NCI-H1930 (cell line): ENCODE results near the gene GALC.
"Not testable (repeated sequence)": the region's sequence is repeated elsewhere in the genome, so short reads cannot be mapped to it uniquely, and the experiment has no call there.

Experiments
- DNase-seq, 2 experiments: peaks; one replicate each; lab custom pipeline; 2025; lab: John Stamatoyannopoulos, UW

Gene GALC

DNA sequence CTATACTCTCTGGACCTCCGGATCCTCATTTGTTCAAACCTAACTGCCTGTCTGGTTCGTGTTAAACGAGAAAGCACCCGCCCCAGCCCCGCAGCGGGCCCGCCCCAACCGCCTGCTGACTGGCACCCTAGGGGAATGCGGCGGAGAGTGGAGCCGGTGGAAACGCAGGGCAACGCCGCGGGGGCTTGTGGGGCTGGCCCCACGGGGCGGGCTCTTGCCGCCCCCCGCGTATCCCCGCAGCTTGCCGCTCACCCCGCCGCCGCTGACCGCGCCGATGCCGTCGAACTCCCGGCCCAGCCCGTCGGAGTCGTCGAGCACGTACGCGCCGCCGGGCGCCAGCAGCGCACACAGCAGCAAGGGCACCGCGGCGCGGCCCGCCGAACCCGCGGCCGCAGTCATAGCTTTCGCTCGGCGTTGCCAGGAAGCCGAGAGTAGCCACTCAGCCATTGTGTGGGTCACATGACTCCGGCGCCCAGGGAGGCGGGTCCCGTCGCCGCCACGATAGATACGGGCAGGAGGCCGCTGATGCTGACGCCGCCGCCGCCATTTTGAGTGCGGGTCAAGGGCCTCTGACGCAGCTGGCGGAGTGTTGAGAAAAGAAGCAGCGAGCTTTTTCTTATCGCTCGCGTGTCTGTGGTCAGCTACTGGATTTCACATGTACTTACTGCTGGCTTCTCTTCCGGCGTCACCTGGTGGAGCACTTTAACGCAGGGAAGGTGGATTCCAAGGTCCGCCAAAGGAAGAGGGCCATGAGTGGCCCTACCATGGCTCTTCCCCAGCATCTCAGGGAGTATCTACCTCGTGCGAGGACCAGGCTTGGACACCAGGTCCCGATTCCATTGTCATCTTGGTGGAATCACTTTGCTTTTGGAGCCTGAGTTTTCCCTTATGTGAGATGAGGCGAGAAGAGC is at the start of gene GALC:
Gene GALC (minus strand): TSS at position 465 of the 911 bp plus-strand sequence. CDS start 18 bp downstream, at position 447.
- peak; percentile 89 to 90 for DNase-seq

DNA sequence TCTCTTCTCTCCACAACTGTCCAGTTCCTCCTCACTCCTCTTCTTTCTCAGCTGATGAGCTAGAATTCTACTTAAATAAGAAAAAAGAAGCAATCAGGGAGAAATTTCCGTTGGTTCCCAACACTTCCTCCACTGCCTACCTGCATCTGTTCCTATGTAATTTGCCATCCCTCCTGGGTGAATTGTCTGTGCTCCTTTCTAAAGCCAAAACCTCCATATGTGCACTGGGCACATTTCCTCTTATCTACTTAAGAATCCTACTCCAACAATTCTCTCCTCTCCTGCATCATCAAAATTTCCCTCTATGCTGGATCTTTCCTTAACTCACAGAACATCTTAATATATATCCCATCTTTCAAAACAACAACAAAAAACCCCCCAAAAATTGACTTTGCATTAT is 47.2 kb upstream of the GALC start:
- DNase-seq = no peak

DNA sequence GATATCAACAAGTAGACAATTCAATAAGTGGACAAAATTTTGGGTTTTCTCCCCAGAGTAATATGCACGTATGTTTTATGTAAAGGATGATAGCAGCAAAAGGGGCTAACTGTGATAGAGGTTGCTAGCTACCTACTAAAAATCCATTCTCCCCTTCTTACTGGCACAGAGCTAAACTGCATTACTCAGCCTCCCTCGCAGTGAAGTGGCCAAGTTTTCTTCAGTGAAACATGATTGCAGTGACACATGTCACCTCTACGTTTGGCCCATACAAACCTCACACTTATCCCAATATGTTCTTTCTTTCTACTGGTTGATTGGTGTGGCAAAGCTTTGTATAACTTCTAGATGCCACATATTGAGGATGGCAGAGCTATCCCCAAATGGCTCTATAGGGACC is 46.2 kb upstream of the GALC start:
- no peak for DNase-seq

DNA sequence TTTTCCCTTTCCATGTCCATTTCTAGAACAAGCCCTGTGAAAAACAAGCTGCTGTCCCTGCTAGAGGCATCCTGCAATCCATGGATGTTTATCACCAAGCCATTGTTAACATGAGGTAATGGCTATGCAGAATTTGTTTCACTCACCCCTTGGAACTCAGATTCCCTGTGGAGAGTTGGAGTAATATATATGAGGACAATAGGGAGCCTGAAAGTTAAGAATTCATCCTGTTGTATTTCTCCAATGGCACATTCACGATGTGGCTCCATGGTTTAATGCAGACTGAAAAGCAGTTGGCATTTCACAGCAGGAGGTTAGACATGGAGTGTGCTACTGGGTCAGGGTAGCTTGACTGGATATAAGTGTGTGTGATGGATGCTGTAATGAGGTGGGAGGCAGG is 44.3 kb upstream of the GALC start:
- DNase-seq = no peak

DNA sequence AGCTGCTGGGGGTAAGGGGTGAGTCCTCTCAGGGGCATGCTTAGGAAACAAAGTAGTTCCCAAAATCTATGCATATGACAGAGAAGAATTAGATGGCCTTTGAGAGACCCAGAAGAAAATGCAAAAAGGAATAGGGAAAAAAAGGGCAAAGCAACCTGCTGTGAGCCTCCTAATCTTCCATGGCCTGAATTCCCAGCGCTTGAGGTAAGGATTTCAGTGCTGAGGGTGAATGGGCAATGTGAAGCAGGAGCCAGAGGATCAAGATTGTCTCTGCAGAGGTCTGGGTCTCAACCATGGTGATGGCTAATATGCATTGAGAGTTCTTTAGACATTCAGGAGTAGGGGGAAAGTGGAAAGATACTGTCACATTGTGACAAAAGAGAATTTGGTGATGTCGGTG is 43.4 kb upstream of the GALC start:
- DNase-seq = no peak

DNA sequence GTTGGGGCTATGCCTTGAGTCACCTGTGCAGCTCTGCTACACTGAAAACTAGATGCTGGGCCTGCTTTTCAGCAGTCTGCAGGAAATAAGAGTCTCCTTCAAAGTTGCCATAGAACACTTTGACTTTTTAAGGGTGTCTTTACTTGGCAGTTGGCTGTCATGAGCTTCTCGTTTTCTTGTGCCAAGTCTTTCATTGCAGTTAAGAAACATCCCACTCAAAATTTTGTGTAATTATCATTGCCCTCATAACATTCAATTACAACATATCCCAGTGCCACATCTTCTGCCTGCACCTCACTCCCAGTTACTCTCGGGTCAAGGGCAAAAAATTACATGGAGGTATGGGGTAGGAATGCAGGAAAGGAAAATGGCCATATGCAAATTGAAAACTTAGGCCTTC is 41.1 kb upstream of the GALC start:
- DNase-seq = no peak

DNA sequence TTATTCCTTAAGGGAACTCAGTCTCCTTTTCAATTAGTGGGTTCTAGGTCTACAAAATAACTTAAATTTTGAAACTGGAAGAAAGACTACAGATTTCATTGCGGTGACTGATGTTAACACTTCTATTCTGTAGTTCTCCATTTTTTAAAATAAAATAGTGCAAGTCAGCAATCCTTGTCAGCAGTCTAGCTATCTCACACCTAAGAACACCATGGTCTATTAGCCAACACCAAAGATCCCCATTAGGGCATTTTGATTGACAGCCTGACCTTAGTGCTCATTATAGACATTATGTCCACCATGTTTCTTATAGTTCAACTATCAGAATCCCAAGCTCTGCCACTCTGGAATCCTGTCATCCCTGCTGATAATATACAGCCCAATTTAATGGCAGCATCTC is 39.4 kb upstream of the GALC start:
- no peak for DNase-seq

DNA sequence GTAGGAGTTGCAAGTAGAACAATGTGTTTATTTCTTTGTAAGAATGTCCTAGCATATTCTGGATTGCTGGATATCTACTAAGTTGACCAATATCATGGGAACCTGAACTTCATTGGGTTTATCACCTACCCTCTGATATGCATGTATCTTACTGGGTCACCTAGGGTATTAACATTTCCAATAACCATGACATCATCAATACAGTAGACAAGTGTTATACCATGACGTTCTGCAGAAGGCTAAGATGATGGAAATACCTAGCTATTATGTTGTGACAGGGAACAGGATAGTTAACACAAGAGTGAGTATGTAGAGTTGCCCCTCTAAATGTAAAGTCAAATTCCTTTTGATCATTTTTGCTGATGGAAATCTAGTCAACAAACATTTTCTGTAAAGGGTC is 37.9 kb upstream of the GALC start:
- no peak for DNase-seq

DNA sequence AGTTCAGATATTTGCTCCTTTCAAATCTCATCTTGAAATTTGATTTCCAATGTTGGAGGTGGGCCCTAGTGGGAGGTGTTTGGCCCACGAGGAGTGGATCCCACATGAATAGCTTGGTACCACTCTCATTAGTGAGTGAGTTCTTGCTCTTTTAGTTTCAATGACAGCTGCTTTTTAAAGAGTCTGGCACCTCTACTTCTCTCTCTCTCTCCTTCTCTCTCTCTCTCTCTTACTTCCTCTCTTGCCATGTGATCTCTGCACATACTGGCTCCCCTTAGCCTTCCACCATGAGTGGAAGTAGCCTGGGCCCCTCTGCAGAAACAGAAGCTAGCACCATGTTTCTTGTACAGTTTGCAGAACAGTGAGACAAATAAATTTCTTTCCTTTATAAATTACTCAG is 37.1 kb upstream of the GALC start:
- no peak for DNase-seq

DNA sequence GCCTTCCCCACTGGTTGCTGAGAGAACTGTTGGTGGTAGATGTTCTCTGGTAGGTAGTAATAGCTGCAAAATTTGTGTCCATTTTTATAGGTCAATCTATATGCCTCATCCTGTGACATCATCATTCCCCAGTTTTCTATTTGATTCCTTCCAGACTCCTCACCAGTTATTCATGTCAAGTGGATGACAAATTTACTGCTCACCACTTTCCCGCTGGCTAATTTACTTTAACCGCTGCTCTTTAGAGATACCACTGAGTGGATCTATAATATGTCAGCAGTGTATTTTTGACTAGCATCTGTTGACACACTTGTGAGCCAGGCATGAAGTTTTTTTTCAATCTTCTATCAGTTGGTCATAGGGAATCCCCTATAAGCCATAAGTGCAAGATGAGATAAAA is 36.5 kb upstream of the GALC start:
- DNase-seq = no peak

DNA sequence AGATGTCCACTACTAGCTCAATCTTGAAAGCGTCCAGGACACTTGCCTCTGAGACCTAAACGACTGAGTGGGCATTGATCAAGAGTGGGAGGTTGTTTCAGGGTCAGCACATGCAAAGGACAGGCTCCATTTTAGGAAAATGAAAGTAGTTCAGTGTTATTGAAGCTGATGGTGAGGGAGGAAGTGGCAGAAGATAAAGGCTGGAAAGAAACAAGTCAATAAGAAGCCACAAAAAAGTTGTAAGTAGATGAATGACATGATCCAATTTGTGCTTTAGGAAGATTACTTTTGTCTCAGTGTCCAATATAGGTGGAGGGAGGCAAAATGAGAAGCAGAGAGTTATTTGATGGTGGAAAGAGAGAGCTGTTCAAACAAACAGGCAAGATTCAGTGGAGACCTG is 33.9 kb upstream of the GALC start:
- no peak for DNase-seq

DNA sequence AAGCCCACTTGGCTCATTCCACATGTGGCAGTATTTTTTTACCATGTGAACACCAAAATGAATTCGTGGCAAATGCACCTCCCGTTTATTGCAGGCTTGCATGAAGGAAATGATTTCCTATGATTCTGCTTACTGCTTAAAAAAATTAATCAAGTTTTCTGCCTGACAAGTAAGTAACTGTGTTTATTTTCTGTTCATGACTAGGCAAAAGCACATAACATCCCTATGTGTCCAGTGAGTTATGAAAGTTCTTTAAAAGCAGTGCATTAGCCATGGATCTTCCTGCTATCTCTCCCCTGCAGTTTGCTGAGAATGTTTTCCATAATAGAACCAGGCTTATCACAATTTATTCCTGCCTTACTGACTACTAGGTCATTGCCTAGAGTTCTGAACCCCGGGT is 32.3 kb upstream of the GALC start:
- no peak for DNase-seq

DNA sequence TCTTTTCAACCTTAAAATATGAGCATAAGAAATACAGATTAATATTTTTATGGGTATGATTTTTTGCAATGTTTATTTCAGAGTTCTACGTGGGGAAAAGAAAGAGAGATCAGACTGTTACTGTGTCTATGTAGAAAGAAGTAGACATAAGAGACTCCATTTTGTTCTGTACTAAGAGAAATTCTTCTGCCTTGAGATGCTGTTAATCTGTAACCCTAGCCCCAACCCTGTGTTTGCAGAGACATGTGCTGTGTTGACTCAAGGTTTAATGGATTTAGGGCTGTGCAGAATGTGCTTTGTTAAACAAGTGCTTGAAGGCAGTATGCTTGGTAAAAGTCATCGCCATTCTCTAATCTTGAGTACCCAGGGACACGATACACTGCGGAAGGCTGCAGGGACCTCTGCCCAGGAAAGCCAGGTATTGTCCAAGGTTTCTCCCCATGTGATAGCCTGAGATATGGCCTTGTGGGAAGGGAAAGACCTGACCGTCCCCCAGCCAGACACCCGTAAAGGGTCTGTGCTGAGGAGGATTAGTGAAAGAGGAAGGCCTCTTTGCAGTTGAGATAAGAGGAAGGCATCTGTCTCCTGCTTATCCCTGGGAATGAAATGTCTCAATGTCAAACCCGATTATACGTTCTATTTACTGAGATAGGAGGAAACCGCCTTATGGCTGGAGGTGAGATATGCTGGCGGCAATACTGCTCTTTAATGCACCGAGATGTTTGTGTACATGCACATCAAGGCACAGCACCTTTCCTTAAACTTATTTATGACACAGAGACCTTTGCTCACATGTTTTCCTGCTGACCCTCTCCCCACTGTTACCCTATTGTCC is 31.5 kb upstream of the GALC start:
- not testable (repeated sequence) for DNase-seq

DNA sequence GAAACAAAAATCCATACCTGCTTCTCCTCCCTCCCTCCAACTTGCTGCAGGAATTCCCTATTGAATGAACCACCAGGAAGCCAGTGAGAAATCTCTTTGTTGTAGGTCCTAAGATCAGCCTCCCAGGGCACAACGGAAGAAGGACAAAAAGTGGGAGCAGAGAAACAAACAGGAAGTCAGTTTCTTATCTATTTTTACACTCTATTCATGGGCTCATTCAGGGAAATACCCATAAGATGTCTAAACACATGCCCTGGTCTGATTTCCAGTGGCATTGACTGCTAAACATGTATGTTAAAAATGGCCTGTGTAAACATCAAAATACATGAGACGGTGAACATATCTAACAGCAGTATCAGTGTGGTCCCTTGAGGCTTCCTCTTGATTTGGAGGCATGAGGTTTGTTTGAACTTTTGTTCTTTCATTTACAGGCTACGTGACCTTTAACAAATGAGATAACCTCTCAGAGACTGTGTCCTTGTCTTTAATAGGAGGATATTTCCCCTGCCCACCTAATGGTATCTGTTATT is 30.7 kb upstream of the GALC start:
- no peak for DNase-seq

DNA sequence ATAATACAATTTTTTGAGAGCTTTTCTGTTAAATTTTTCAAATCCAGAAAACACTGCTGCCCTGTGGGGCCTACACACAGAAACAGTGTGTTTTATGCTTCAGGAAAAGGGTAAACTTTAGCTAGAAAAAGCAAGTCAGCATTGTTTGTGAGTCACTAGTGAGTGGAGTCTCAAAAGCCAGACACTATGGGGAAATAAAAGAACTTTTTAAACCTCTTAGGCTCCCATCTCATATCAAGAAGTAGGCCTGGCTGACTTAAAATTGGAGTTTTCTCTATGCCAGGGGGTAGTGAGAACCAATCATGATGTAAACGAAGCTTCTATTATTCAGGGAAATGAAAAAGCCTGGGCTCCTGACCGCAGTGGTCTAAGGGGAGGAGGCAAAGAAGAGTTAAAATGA is 24.6 kb upstream of the GALC start:
- DNase-seq = no peak

DNA sequence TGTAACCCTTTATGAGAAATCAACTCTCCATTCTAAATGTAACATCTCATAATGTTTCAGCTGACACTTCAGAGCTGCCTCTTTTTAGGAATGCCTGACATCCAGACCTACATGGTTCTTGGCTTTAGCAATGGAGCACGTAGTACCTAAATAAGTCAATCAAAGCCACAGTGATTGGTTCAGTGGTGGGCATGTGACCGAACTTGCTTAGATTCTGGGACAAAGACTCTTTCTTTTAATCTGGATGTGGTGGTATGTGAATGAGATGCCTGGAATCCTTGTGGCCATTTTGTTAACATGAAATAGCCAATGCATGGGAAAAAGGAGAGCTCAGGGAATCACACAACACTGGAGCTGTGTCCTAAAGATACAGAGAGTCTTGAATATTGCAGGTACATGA is 23.8 kb upstream of the GALC start:
- DNase-seq = no peak

DNA sequence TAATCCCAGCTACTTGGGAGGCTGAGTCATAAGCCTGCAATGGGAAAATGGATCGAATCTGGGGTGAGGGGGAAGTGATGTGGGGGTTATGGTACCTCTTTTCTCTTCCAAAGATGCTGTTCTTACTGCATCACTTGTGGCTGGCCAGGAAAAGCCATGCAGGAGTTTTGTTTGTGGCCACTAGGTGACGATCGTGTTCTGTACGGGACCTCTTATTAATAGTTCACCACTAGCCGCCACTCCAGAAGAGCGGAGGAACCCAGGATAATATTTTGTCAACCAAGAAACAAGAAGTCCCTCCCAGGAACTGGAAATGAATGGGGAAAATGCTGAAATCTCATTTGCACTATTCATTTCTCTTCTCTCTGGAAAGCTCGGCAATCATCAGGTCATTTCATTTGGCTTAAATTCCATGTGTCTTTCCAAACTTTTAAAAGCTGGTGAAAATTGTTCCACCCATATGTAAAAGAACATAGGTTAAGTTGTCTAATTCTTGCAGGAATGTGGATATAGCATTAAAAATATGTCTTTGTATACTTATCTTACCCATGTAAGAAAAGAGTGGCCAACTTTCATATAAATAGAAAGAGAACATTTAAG is 20.9 kb upstream of the GALC start:
- DNase-seq = peak; percentile 45 to 70

DNA sequence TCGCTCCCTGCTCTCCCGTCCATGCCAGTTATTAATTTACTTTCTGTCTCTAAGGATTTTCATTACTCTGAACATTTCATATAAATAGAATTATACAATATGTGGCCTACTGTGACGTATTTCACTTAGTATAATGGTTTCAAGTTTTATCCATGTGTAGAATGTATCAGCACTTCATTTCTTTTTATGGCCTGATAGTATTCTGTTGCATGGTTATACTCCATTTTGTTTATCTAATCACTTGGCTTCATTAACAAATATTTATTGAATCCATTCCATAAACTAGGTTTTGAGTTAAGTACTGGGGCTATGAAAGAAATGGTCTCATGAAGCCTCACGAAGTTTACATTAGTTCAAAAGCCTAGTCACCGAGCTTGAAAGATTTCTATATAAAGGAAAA is 19.5 kb upstream of the GALC start:
- DNase-seq = no peak

DNA sequence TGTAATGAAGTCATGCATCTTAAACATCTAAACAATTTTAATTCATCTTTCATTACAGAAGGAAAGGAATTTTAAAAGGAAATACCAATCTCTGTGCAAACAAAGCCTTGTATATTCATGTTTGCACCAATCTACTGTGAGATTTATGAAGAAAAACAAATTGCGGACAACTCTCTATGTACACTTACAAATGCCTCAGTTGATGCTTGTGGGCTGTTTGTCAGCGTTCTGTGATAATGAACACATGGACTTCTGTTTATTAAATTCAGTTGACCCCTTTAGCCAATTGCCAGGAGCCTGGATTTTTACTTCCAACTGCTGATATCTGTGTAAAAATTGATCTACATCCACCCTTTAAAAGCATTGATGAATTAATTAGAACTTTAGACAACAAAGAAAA is 17.3 kb upstream of the GALC start:
- DNase-seq = no peak

DNA sequence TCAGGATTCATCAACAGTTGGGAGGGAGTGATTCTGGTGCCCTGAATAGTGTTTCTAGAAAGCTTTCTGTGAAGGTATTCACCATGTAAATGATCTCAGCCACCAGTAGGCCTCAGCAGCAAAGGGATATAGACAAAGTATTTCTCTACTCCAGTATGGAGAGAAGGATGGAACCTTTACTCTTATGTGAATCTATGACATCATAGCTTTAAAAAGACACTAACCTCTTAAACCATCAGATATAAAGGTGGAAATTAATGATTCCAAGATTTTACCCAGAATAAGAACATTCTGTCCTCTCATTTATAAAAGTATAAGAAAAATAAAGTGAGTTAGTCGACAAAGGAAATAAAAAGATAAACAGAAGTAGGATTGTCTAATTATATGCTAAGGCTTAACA is 16.5 kb upstream of the GALC start:
- DNase-seq = no peak

DNA sequence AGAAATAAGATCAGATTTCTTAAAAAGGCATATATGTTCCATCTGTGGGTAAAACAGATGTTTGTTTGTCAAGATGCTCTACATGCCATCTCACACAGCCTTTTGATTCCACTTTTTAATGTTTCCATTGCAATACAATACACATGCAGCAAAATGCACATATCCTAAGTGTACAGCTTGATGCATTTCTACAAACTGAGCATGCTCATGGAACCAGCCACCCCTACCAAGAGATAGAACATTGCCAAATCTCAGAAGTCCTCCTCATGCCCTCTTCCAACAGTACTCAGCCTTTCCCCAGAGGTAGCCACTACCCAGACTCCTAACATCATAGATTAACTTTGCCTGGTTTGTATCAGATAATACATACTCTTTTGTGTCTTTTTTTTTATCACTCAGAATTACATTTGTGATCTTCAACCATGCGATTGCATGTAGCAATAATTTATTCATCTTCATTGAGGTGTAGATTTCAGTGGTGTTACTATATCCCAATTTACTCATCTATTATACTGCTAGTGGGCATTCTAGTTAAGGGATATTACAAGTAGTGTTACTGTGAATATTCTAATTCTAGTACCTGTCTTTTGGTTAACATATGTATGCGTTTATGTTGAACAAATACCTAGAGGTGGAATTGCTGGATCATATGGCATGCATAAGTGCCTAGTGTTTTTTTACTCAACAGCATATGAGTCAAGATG is 15.2 kb upstream of the GALC start:
- DNase-seq = no peak

DNA sequence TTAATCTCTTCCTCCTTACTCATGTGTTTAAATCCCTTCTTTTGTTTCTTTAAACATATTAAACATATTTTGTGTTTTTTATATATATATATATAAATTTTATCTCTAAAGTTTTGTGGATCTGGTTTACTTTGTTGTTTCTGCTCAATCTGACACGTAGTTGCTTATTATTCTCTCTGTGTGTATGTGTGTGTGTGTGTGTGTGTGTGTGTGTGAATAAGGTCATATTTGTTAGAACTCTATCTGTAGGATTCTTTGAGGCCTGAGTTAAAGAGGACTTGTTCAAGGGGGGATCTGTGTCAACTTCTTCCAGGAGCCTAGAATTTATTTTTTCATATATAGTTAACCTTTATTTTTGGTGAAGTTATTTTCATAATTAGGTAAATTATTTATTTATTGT is 14.6 kb upstream of the GALC start:
- DNase-seq = no peak
